HepG2 (cell line): ENCODE measurements around the gene ERRFI1. TPM values are rescaled to one million over a fixed set of nuclear protein-coding genes. Genes with fewer than 3 reads are reported as not detected.

Experiments used
- CBX5 ChIP-seq: sonication (generic); formaldehyde crosslinking; IDR thresholded peaks from 2 replicates; pipeline ENCODE4 v1.4.0; 2020; ENCODE audit warnings: missing genetic modification reagents, borderline replicate concordance
- FOXK1 ChIP-seq: sonication (generic); formaldehyde crosslinking; IDR thresholded peaks from 2 replicates; pipeline ENCODE4 v1.4.0; 2020; ENCODE audit warnings: low read depth, missing genetic modification reagents, borderline replicate concordance
- KLF15 ChIP-seq: sonication (generic); formaldehyde crosslinking; IDR thresholded peaks from 2 replicates; pipeline ENCODE4 v1.8.1; 2023; ENCODE audit warnings: borderline replicate concordance, mild to moderate bottlenecking, inconsistent platforms, missing genetic modification reagents, mixed read lengths
- MTA1 ChIP-seq: sonication (generic); formaldehyde crosslinking; IDR thresholded peaks from 2 replicates; pipeline ENCODE4 v1.4.0; 2020; ENCODE audit warnings: missing genetic modification reagents, mild to moderate bottlenecking, borderline replicate concordance
- NFE2L2 ChIP-seq: fragments of 150-350 bp; IDR thresholded peaks from 2 replicates; pipeline ENCODE4 v1.6.1; 2014; ENCODE audit warnings: low read length
- ONECUT2 ChIP-seq: sonication (generic); formaldehyde crosslinking; IDR thresholded peaks from 2 replicates; pipeline ENCODE4 v1.4.0; 2020; ENCODE audit warnings: missing genetic modification reagents
- PRPF4 ChIP-seq: fragments of 200-400 bp; formaldehyde crosslinking; IDR thresholded peaks from 2 replicates; pipeline ENCODE4 v1.6.1; 2016; ENCODE audit warnings: low read length, low read depth; ENCODE audit not compliant: poor library complexity, severe bottlenecking
- ZNF234 ChIP-seq: sonication (generic); formaldehyde crosslinking; conservative IDR thresholded peaks from 2 replicates; pipeline ENCODE4 v1.5.1; 2020; ENCODE audit warnings: mild to moderate bottlenecking, missing genetic modification reagents
- ZNF326 ChIP-seq: sonication (generic); formaldehyde crosslinking; IDR thresholded peaks from 2 replicates; pipeline ENCODE4 v1.4.0; 2020; ENCODE audit warnings: missing genetic modification reagents, borderline replicate concordance
- ZNF572 ChIP-seq: sonication (generic); formaldehyde crosslinking; IDR thresholded peaks from 2 replicates; pipeline ENCODE4 v1.5.1; 2020; ENCODE audit warnings: mild to moderate bottlenecking, missing genetic modification reagents
- ZNF790 ChIP-seq: sonication (generic); formaldehyde crosslinking; IDR thresholded peaks from 2 replicates; pipeline ENCODE4 v1.8.0; 2022; ENCODE audit warnings: missing genetic modification reagents, mild to moderate bottlenecking, borderline replicate concordance
- polyA plus RNA-seq, 8 experiments: library from polyadenylated mRNA; depleted of rRNA in 3 of 8; stranded (reverse) in 7 of 8; unstranded in 1 of 8; fragments of >200 nt; fragmentation: Illumina TruSeq in 4 of 8; extraction: Trizol in 4 of 8; gene quantifications; 2 replicates each; pipeline versions ENCODE4 v1.2.1 to v1.2.3, GENCODE V29; 2011 to 2016; ENCODE audit warnings: low read depth in 4 of 8, missing spikeins in 1 of 8, mixed read lengths in 1 of 8; ENCODE audit not compliant: insufficient read depth in 1 of 8
- total RNA-seq, 5 experiments: library from RNA; depleted of rRNA; stranded (reverse); fragments of >200 nt; fragmentation: Illumina TruSeq; extraction: Trizol; gene quantifications; 2 replicates each; pipeline ENCODE4 v1.2.3, GENCODE V29; 2016; ENCODE audit warnings: low read depth in 1 of 5
- TF ChIP-seq, protein P1 (sequence below): sonication (generic); formaldehyde crosslinking; IDR thresholded peaks from 2 replicates; pipeline ENCODE4 v1.4.0; 2020; ENCODE audit warnings: low read depth, mild to moderate bottlenecking, missing genetic modification reagents
- TF ChIP-seq, protein P2 (sequence below), 2 experiments: fragments of 450-650 bp in 1 of 2; sonication (generic) in 1 of 2; formaldehyde crosslinking in 1 of 2; IDR thresholded peaks; 2 replicates each; pipeline versions ENCODE4 v1.6.1 to v1.8.0; 2016 to 2022; ENCODE audit warnings: antibody characterized with exemption in 1 of 2, mild to moderate bottlenecking in 1 of 2, missing genetic modification reagents in 1 of 2
- TF ChIP-seq, protein P3 (sequence below): sonication (generic); formaldehyde crosslinking; IDR thresholded peaks from 2 replicates; pipeline ENCODE4 v1.8.0; 2022; ENCODE audit warnings: mild to moderate bottlenecking, missing genetic modification reagents, borderline replicate concordance
- TF ChIP-seq, protein P4 (sequence below): sonication (generic); formaldehyde crosslinking; IDR thresholded peaks from 2 replicates; pipeline ENCODE4 v1.5.0; 2020; ENCODE audit warnings: missing genetic modification reagents, mild to moderate bottlenecking, borderline replicate concordance

Gene ERRFI1
- total and polyA plus RNA-seq, 2 of the 13 experiments (the other 11 are each of a cell fraction or from before 2014, with no cell fraction given) = 84.4 to 753 TPM

DNA sequence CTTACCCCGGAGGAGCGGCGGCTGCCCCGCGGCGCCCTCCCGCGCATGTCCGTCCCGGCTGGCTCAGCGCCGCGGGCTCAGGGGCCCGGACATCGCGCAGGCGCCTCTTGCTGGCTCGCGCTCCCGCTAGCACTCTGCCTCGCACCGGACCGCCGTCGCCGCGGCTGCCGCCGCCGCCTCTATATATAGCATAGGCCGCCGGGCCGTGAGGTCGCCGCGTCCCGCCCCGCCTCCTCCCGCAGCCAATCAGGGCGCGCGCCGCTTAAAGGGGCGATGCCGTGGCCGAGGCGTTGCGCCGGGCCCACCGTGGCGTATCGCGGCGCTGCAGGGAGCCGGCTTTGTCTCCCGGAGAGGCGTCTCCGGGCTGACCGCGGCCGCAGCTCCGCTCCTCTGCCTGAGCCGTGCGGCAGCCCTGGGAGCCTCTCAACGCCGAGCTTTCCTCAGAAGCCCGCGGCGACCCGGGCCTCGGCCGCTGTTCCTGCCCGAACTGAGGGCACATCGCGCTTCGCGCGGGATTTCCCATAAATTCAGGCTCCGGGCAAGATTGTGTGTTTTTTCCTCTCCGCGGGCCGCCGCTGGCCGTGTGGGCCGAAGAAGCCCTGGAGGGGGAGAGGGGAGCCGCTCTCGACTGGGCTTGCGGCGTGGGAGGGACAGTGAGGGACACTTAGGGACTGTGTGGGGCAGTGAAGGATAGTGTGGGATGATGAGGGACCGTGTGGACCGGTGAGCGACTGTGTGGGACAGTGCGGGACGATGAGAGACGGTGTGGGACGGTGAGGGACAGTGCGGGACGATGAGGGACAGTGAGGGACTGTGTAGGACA, at the start of gene ERRFI1 (continued):
- TF ChIP-seq, protein P1, sequence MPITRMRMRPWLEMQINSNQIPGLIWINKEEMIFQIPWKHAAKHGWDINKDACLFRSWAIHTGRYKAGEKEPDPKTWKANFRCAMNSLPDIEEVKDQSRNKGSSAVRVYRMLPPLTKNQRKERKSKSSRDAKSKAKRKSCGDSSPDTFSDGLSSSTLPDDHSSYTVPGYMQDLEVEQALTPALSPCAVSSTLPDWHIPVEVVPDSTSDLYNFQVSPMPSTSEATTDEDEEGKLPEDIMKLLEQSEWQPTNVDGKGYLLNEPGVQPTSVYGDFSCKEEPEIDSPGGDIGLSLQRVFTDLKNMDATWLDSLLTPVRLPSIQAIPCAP = 0 out of 2 replicates have a peak, but pooled peaks have one; percentile 52
- TF ChIP-seq, protein P2, sequence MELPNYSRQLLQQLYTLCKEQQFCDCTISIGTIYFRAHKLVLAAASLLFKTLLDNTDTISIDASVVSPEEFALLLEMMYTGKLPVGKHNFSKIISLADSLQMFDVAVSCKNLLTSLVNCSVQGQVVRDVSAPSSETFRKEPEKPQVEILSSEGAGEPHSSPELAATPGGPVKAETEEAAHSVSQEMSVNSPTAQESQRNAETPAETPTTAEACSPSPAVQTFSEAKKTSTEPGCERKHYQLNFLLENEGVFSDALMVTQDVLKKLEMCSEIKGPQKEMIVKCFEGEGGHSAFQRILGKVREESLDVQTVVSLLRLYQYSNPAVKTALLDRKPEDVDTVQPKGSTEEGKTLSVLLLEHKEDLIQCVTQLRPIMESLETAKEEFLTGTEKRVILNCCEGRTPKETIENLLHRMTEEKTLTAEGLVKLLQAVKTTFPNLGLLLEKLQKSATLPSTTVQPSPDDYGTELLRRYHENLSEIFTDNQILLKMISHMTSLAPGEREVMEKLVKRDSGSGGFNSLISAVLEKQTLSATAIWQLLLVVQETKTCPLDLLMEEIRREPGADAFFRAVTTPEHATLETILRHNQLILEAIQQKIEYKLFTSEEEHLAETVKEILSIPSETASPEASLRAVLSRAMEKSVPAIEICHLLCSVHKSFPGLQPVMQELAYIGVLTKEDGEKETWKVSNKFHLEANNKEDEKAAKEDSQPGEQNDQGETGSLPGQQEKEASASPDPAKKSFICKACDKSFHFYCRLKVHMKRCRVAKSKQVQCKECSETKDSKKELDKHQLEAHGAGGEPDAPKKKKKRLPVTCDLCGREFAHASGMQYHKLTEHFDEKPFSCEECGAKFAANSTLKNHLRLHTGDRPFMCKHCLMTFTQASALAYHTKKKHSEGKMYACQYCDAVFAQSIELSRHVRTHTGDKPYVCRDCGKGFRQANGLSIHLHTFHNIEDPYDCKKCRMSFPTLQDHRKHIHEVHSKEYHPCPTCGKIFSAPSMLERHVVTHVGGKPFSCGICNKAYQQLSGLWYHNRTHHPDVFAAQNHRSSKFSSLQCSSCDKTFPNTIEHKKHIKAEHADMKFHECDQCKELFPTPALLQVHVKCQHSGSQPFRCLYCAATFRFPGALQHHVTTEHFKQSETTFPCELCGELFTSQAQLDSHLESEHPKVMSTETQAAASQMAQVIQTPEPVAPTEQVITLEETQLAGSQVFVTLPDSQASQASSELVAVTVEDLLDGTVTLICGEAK (IDR thresholded peaks at IDR 0.05) = no peak
- TF ChIP-seq, protein P2 (CRISPR knock-in tag; IDR thresholded peaks at IDR 0.05) = no peak
- TF ChIP-seq PRPF4 (no peak), ONECUT2 (no peak), KLF15 (CRISPR knock-in tag) (no peak), FOXK1 (CRISPR knock-in tag) (no peak; the same call in 1 of the 2 replicates), ZNF790 (peak; percentile 15; the same call in 1 of the 2 replicates), ZNF326 (CRISPR knock-in tag) (no peak), CBX5 (CRISPR knock-in tag) (no peak), NFE2L2 (no peak), MTA1 (CRISPR knock-in tag) (no peak), ZNF572 (CRISPR knock-in tag) (no peak), ZNF234 (CRISPR knock-in tag) (peak; percentile 81; the same call in 1 of the 2 replicates)
- TF ChIP-seq, protein P3, sequence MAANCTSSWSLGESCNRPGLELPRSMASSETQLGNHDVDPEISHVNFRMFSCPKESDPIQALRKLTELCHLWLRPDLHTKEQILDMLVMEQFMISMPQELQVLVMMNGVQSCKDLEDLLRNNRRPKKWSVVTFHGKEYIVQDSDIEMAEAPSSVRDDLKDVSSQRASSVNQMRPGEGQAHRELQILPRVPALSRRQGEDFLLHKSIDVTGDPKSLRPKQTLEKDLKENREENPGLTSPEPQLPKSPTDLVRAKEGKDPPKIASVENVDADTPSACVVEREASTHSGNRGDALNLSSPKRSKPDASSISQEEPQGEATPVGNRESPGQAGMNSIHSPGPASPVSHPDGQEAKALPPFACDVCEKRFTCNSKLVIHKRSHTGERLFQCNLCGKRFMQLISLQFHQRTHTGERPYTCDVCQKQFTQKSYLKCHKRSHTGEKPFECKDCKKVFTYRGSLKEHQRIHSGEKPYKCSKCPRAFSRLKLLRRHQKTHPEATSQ (CRISPR knock-in tag) = peak; percentile 77; the same call in 1 of the 2 replicates
- TF ChIP-seq, protein P4, sequence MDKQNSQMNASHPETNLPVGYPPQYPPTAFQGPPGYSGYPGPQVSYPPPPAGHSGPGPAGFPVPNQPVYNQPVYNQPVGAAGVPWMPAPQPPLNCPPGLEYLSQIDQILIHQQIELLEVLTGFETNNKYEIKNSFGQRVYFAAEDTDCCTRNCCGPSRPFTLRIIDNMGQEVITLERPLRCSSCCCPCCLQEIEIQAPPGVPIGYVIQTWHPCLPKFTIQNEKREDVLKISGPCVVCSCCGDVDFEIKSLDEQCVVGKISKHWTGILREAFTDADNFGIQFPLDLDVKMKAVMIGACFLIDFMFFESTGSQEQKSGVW (CRISPR knock-in tag) = no peak
